Activated CD4-positive, alpha-beta T cell treated with anti-CD3 and anti-CD28 coated beads, Interleukin-2, amount 10 ng/mL, durations not matched to agents 7 days and 5 days (primary cell): ENCODE measurements around the gene COPA. TPM values are rescaled to one million over a fixed set of nuclear protein-coding genes. Genes with fewer than 3 reads are reported as not detected.

Experiments
- CTCF ChIA-PET: fragments of 350-600 bp; sonication (Branson Sonifier 250); formaldehyde crosslinking; loops from one replicate; lab custom pipeline; 2021; ENCODE audit warnings: antibody characterized with exemption; lab: Charles Lee
- POLR2A ChIA-PET: fragments of 350-600 bp; sonication (Branson Sonifier 250); formaldehyde crosslinking; loops from one replicate; lab custom pipeline; 2021; ENCODE audit warnings: antibody characterized with exemption; lab: Charles Lee
- DNase-seq: peaks from one replicate; pipeline ENCODE4 v3.0.0-alpha.2; 2020
- H3K27ac Mint-ChIP-seq: one replicate; pipeline ENCODE4 v1.8.0; 2021; ENCODE audit warnings: mild to moderate bottlenecking, moderate library complexity, mixed read lengths
- H3K27me3 Mint-ChIP-seq: one replicate; pipeline ENCODE4 v1.8.0; 2021; ENCODE audit warnings: mixed read lengths
- H3K36me3 Mint-ChIP-seq: one replicate; pipeline ENCODE4 v1.8.0; 2021; ENCODE audit warnings: low read depth, mixed read lengths
- H3K4me1 Mint-ChIP-seq: one replicate; pipeline ENCODE4 v1.8.0; 2021; ENCODE audit warnings: mixed read lengths
- H3K4me3 Mint-ChIP-seq: one replicate; pipeline ENCODE4 v1.8.0; 2021; ENCODE audit warnings: mild to moderate bottlenecking, moderate library complexity, mixed read lengths
- H3K9me3 Mint-ChIP-seq: one replicate; pipeline ENCODE4 v1.8.0; 2021; ENCODE audit warnings: mixed read lengths
- total RNA-seq, 2 experiments: library from RNA; stranded (reverse); gene quantifications; one replicate each; pipeline ENCODE4 v1.2.3, GENCODE V29; 2021

Gene COPA
- total RNA-seq, 2 experiments from 2014 or later, result 122 TPM

DNA sequence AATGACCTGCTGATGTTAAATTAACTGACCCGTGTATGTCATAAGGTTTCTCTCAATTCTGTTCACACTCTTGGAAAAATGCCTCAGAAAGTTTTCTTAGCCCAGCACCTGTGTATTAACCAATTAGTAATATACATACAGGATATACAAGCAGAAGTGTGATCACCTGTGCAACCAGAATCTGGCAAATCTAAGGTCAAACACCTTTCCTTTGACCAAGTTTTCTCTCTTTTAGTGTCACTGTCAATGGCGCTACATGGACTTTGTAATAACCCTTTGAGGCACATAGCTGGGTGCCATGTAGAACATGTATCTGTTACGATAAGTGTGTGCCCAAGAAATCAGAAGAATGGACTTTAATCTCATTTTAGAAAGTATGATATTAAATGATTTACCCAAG lies 1.2 kb upstream of the COPA start:
- no peak for DNase-seq
- POLR2A ChIA-PET, result no interaction called here
- H3K9me3 Mint-ChIP-seq, result no peaks in the 10 kb centered on the region
- peak overlapping the region; percentile 100 for H3K27ac Mint-ChIP-seq
- CTCF ChIA-PET, result interaction anchor here (0.7 to 1.2 kb wide), 3 partner anchors 9 to 82 kb away, joined by 3 to 4 read pairs (median 4); no protein-coding TSS in a partner anchor
- H3K4me3 Mint-ChIP-seq, result peak overlapping the region; percentile 100
- peaks cover 45% of the 10 kb centered on the region for H3K36me3 Mint-ChIP-seq
- H3K4me1 Mint-ChIP-seq, result peaks cover 58% of the 10 kb centered on the region
- no peaks in the 10 kb centered on the region for H3K27me3 Mint-ChIP-seq

DNA sequence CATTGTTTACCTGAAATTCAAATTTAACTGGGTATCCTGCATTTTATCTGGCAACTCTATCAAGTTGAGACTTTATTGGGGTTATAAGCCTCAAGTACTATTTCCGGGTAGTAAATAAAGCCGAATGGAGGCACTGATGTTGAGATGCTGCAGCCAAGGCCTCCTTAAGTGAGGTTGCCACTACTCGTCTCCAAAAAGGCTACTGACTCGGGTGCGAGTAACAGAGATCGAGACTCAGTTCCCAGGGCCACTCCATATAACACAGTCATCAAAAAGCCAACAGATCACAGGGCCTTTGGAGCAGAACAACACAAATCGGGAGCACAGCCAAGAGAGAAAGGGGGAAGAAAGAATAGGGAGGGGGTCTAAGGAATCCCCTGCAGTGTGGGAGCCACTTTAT lies 524 bp downstream of the COPA start:
- Mint-ChIP-seq H3K9me3 (no peaks in the 10 kb centered on the region), H3K4me1 (peaks cover 63% of the 10 kb centered on the region), H3K27me3 (no peaks in the 10 kb centered on the region), H3K27ac (peak overlapping the region; percentile 100), H3K4me3 (peak overlapping the region; percentile 100), H3K36me3 (peaks cover 57% of the 10 kb centered on the region)
- peak; percentile 19 for DNase-seq
- POLR2A ChIA-PET, result no interaction called here
- CTCF ChIA-PET, result interaction anchor here (0.7 to 0.8 kb wide), 2 partner anchors 10 to 53 kb away, joined by 3 read pairs; no protein-coding TSS in a partner anchor

DNA sequence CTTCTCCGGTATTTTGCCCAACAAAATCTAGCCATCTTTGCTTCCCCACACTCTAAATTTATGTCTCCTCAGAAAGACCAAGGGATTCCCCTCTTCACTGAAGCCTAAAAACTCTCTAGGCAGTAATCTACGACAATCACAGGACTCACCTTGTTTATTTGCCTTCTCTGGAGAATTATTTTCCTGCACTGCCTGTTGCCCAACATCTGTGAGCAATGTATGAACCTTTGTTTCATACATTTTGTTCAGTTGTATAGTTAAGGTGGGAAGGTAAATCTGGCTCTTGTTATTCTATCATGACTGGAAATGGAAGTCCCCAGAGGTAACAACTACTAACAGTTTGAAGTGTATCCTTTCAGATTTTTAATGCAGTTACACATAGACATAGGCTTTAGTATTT lies 2.2 kb downstream of the COPA start:
- ChIA-PET CTCF (no interaction called here), POLR2A (no interaction called here)
- Mint-ChIP-seq H3K4me1 (peaks cover 47% of the 10 kb centered on the region), H3K36me3 (peaks cover 54% of the 10 kb centered on the region), H3K9me3 (no peaks in the 10 kb centered on the region), H3K27me3 (no peaks in the 10 kb centered on the region), H3K4me3 (no peak overlapping the region), H3K27ac (no peak overlapping the region)
- DNase-seq, result no peak

DNA sequence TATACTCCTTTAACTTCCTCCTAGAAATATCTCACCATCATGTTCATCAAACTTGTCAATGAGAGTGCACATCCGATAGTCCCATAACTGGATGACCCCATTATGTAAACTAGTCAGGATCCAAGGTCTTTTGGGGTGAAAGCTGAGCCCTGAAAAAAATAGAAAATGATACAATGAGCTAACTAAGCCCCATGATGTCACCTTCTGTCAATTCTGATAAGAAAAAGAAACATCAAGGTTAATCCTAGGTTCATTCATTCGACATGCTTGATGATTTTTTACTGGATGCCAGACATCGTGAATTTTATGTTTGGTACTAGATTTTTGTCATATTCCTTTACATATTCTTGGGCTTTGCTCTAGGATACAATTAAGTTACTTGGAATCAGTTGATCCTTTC lies 2.9 kb downstream of the COPA start:
- ChIA-PET POLR2A (no interaction called here), CTCF (interaction anchor here (1.4 kb wide), 1 partner anchor 11 kb away, joined by 3 read pairs; no protein-coding TSS in a partner anchor)
- no peak for DNase-seq
- H3K27me3 Mint-ChIP-seq, result no peaks in the 10 kb centered on the region
- H3K4me3 Mint-ChIP-seq, result no peak overlapping the region
- peaks cover 47% of the 10 kb centered on the region for H3K4me1 Mint-ChIP-seq
- no peak overlapping the region for H3K27ac Mint-ChIP-seq
- H3K36me3 Mint-ChIP-seq, result peaks cover 52% of the 10 kb centered on the region
- no peaks in the 10 kb centered on the region for H3K9me3 Mint-ChIP-seq

DNA sequence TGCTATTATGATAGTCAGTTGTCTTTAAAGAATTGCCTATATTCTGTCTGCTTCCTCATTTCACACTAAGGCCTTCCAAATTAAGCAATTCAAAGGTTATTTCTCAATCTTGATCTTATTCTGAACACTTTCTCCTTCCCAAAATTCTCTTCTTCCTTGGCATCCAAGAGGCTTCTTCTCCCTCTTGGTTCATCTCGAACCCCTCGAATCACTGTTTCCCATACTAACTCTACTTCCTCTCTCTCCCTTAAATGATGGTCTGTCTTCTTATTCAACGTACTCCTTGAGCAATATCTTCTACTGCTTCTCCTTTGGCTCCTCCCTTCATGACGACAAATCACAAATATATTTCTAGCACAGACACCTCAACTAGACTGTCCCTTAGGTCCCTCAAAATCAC lies 4.5 kb downstream of the COPA start:
- Mint-ChIP-seq H3K27me3 (no peaks in the 10 kb centered on the region), H3K4me1 (peaks cover 35% of the 10 kb centered on the region), H3K36me3 (peaks cover 55% of the 10 kb centered on the region), H3K27ac (no peak overlapping the region), H3K9me3 (no peaks in the 10 kb centered on the region), H3K4me3 (no peak overlapping the region)
- DNase-seq, result no peak
- CTCF ChIA-PET, result interaction anchor here (0.9 kb wide), 1 partner anchor 233 kb away, joined by 3 read pairs; no protein-coding TSS in a partner anchor
- POLR2A ChIA-PET, result no interaction called here

DNA sequence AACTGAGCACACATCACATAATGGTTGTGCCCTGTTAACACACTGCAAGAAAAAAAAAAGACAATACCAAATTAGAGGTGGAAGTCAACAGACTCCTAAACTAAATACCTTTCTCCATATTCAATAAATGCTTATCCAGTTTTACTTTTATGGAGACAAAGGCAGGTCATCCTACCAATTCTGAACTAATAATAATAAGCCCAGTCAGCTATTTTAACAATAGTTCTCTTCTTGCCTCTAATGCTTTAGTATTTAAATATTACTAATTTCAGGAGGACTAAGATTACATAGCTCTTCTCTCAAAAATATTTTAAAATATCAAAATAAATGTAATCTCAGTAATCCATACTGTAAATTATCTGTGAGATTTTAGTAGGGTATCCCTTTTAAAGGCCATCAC lies 10.5 kb downstream of the COPA start:
- ChIA-PET CTCF (interaction anchor here (0.8 to 1.3 kb wide), 2 partner anchors 10 to 68 kb away, joined by 3 read pairs; no protein-coding TSS in a partner anchor), POLR2A (no interaction called here)
- no peaks in the 10 kb centered on the region for H3K27me3 Mint-ChIP-seq
- DNase-seq, result no peak
- peaks cover 58% of the 10 kb centered on the region for H3K36me3 Mint-ChIP-seq
- H3K27ac Mint-ChIP-seq, result no peak overlapping the region
- no peaks in the 10 kb centered on the region for H3K4me1 Mint-ChIP-seq
- H3K9me3 Mint-ChIP-seq, result no peaks in the 10 kb centered on the region
- no peak overlapping the region for H3K4me3 Mint-ChIP-seq

DNA sequence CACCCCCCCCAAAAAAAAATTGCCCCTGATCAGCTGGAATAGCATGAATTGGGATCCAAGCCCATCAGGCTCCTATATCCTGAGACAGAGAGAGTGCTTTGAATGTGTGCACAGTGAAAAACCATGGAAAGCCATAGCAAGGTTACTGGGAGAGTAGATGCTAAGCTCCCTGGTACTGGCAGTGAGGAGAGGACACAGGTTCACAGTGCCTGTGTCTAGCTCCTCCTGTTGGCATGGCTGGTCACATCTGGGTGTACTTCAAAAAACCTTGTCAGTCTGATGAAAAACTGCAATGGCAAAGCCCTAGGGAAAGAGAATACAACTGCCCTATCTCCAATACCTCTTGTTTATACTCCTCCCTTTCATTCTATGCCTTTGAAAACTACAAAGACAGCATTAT lies 12.9 kb downstream of the COPA start:
- DNase-seq, result no peak
- ChIA-PET CTCF (interaction anchor here (1.0 to 2.3 kb wide), 3 partner anchors 10 to 38 kb away, joined by 3 to 8 read pairs (median 3); no protein-coding TSS in a partner anchor), POLR2A (no interaction called here)
- H3K4me1 Mint-ChIP-seq, result no peaks in the 10 kb centered on the region
- H3K36me3 Mint-ChIP-seq, result peaks cover 62% of the 10 kb centered on the region
- H3K27ac Mint-ChIP-seq, result no peak overlapping the region
- H3K27me3 Mint-ChIP-seq, result no peaks in the 10 kb centered on the region
- no peak overlapping the region for H3K4me3 Mint-ChIP-seq
- H3K9me3 Mint-ChIP-seq, result no peaks in the 10 kb centered on the region

DNA sequence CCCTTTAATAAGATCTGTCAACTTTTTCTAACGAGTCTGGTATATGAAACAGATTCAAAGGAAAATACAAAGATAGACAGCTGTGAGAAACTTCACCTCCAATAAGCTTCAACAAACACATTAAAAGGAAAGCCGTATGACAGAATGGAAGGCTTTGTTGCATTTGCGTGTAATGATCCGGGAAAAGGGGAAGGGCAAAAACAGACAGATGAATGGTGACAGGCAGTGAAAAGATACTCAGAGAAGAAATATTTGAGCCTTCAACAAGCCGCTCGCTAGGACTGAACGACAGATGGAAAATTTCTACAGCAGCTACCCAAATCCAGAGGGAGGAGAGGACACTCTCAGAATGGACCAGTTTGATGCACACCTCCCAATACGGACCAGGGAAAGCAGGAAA lies 14.9 kb downstream of the COPA start:
- Mint-ChIP-seq H3K36me3 (peaks cover 58% of the 10 kb centered on the region), H3K27me3 (no peaks in the 10 kb centered on the region), H3K9me3 (no peaks in the 10 kb centered on the region), H3K4me3 (no peak overlapping the region), H3K27ac (no peak overlapping the region), H3K4me1 (no peaks in the 10 kb centered on the region)
- ChIA-PET CTCF (interaction anchor here (2.3 kb wide), 1 partner anchor 36 kb away, joined by 8 read pairs; no protein-coding TSS in a partner anchor), POLR2A (interaction anchor here (0.5 kb wide), 1 partner anchor 66 kb away, joined by 4 read pairs; the partner anchor contains the start of gene DCAF8)
- no peak for DNase-seq

DNA sequence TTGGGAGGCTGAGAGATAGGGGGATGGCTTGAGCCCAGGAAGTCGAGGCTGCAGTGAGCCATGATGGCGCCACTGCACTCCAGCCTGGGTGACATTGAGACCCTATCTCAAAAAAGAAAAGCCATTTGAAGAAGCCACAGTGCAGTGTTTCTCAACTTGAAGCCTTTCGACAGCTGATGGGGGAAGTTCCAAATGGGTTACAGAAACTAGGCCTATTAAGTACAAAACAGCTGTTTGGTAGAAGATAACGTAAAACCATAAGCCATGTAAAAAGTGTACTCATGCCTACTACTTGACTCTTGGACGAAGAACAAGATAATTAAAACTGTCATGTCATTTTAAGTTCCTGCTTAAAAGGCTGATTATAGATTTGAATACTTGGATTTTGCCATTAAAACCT lies 16.6 kb downstream of the COPA start:
- ChIA-PET POLR2A (no interaction called here), CTCF (interaction anchor here (0.7 to 1.5 kb wide), 3 partner anchors 11 to 35 kb away, joined by 3 read pairs; no protein-coding TSS in a partner anchor)
- Mint-ChIP-seq H3K27me3 (no peaks in the 10 kb centered on the region), H3K9me3 (no peaks in the 10 kb centered on the region), H3K27ac (no peak overlapping the region), H3K36me3 (peaks cover 60% of the 10 kb centered on the region), H3K4me1 (no peaks in the 10 kb centered on the region), H3K4me3 (no peak overlapping the region)
- DNase-seq, result no peak

DNA sequence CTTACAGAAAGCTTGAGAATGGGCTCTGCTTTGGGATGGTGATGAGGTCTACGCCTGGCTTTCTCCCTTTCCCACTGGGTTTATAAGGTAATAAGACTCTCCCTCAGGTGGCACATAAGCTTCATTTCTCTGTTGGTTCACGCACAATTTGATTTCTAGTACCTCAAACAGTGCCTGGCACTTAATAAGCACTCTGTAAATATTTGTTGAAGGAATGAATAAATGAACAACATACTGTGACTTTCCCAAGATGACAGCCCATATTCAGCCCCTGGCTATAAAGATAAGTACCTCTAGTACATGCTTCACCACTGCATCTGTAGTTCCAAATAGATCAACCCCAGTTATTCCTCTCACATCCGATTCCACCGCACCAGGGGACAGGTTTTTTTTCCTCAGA lies 17.8 kb downstream of the COPA start:
- peaks cover 61% of the 10 kb centered on the region for H3K36me3 Mint-ChIP-seq

DNA sequence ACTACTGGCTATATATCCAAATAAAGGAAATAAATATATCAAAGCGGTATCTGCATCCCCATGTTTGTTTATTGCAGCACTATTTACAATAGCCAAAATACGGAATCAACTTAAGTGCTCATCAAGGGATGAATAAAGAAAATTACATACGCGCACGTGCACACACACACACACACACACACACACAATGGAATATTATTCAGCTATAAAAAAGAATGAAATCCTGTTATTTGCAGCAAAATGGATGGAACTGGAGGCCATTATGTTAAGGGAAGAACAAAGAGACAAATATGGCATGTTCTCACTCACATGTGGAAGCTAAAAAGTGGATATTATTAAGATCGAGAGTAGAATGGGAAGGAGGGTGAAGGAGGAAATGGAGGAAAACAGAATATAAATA lies 20.2 kb downstream of the COPA start:
- H3K27ac Mint-ChIP-seq, result no peak overlapping the region
- H3K36me3 Mint-ChIP-seq, result peaks cover 63% of the 10 kb centered on the region
- peaks cover 14% of the 10 kb centered on the region for H3K4me1 Mint-ChIP-seq
- H3K4me3 Mint-ChIP-seq, result no peak overlapping the region
- DNase-seq, result no peak
- no peaks in the 10 kb centered on the region for H3K27me3 Mint-ChIP-seq
- ChIA-PET POLR2A (no interaction called here), CTCF (interaction anchor here (1.0 kb wide), 1 partner anchor 21 kb away, joined by 4 read pairs; no protein-coding TSS in a partner anchor)
- peaks cover 2% of the 10 kb centered on the region for H3K9me3 Mint-ChIP-seq

More for the DNA sequence above, 17.8 kb downstream of the COPA start:
- no peak overlapping the region for H3K27ac Mint-ChIP-seq
- CTCF ChIA-PET, result no interaction called here
- peaks cover 3% of the 10 kb centered on the region for H3K4me1 Mint-ChIP-seq
- H3K27me3 Mint-ChIP-seq, result no peaks in the 10 kb centered on the region
- H3K9me3 Mint-ChIP-seq, result no peaks in the 10 kb centered on the region
- no peak for DNase-seq
- no peak overlapping the region for H3K4me3 Mint-ChIP-seq
- POLR2A ChIA-PET, result no interaction called here

DNA sequence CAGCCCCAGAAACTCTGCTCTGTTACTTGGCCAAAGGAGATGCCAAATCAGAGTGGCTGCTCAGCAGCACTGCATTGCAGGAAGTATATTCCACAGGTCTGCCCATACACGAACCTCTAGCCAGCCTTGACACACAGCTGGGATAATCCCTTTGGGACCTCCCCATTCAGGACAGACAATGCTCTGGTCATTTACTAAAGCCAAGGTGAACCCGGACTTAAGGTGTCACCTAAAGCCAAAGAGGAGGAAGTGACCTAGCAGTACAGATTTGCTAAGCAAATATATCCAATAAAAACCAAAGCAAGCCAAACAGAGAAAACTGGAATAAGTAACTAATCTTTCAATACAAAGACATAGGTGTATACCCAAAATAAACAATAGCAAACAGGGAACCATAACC lies 27.7 kb downstream of the COPA start:
- ChIA-PET CTCF (interaction anchor here (1.5 kb wide), 1 partner anchor 30 kb away, joined by 3 read pairs; the partner anchor contains the start of gene PEX19), POLR2A (no interaction called here)
- no peak overlapping the region for H3K4me3 Mint-ChIP-seq
- H3K27me3 Mint-ChIP-seq, result no peaks in the 10 kb centered on the region
- H3K4me1 Mint-ChIP-seq, result peaks cover 27% of the 10 kb centered on the region
- no peak for DNase-seq
- H3K9me3 Mint-ChIP-seq, result peaks cover 12% of the 10 kb centered on the region
- peaks cover 78% of the 10 kb centered on the region for H3K36me3 Mint-ChIP-seq
- no peak overlapping the region for H3K27ac Mint-ChIP-seq

DNA sequence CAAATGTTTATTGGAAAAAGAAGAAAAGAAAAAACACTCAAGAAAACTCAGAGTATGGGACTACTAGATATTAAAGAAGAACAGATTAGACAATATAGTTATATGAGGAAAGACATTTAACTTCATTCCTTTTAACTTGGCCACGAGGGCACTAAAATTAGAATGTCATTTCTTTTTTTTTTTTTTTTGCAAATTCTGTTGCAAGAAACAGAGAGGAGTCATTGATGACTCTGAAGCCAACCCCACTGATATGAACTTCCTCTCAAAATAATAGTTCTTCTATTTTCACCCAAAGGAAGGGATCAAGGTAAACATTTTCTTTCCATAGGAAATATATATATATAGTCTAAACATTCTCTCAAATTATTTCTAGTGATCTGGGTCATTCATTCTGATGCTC lies 33.5 kb downstream of the COPA start:
- ChIA-PET POLR2A (no interaction called here), CTCF (interaction anchor here (1.1 to 1.6 kb wide), 2 partner anchors 18 to 30 kb away, joined by 3 to 4 read pairs; no protein-coding TSS in a partner anchor)
- H3K36me3 Mint-ChIP-seq, result peaks cover 60% of the 10 kb centered on the region
- DNase-seq, result no peak
- no peak overlapping the region for H3K27ac Mint-ChIP-seq
- no peaks in the 10 kb centered on the region for H3K27me3 Mint-ChIP-seq
- no peaks in the 10 kb centered on the region for H3K9me3 Mint-ChIP-seq
- no peaks in the 10 kb centered on the region for H3K4me1 Mint-ChIP-seq
- no peak overlapping the region for H3K4me3 Mint-ChIP-seq
